Neural cell (in vitro differentiated cells): ENCODE data around the gene HMCN2.

Experiments used
- EP300 ChIP-seq: fragments of 450-650 bp; conservative IDR thresholded peaks from 2 replicates; pipeline ENCODE4 v1.6.1; 2014; ENCODE audit warnings: antibody characterized with exemption, mild to moderate bottlenecking, moderate library complexity; ENCODE audit not compliant: poor library complexity, severe bottlenecking
- EZH2 ChIP-seq: fragments of 200-600, 300-800 bp; shearing (Covaris generic), sonication (generic); IDR thresholded peaks from 2 replicates; pipeline ENCODE4 v1.6.1; 2014; ENCODE audit warnings: antibody characterized with exemption, low read length, borderline replicate concordance, mild to moderate bottlenecking; ENCODE audit not compliant: insufficient read depth, poor library complexity, severe bottlenecking
- MXI1 ChIP-seq: fragments of 450-650 bp; conservative IDR thresholded peaks from 2 replicates; pipeline ENCODE4 v1.6.1; 2014; ENCODE audit warnings: antibody characterized with exemption, mild to moderate bottlenecking; ENCODE audit not compliant: poor library complexity, severe bottlenecking
- POLR2AphosphoS5 ChIP-seq: IDR thresholded peaks from 2 replicates; pipeline ENCODE4 v1.6.1; 2012
- SMC3 ChIP-seq: fragments of 450-650 bp; conservative IDR thresholded peaks from 2 replicates; pipeline ENCODE4 v1.6.1; 2014; ENCODE audit warnings: antibody characterized with exemption, mild to moderate bottlenecking, moderate library complexity; ENCODE audit not compliant: poor library complexity
- TAF1 ChIP-seq: IDR thresholded peaks from 2 replicates; pipeline ENCODE4 v1.6.1; 2012; ENCODE audit warnings: low read depth
- TF ChIP-seq, protein P1 (sequence below): fragments of 450-650 bp; IDR thresholded peaks from 2 replicates; pipeline ENCODE4 v1.5.1; 2014; ENCODE audit warnings: antibody characterized with exemption, mild to moderate bottlenecking, moderate library complexity; ENCODE audit not compliant: poor library complexity, severe bottlenecking

DNA sequence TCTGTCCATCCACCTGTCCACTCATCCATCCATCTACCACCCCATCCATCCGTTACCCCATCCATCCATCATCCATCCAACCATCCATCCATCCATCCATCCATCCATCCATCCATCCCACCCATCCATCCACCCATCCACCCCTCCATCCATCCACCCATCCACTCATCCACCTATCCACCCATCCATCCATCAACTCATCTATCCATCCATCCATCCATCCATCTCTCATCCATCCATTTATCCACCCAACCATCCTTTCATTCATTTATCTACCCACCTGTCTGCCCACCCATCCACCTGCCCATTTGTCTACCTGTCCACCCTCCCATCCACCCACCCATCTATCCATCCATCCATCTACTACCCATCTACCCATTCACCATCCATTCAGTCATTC is 95.1 kb downstream of the HMCN2 start:
- TF ChIP-seq POLR2AphosphoS5 (no peak), EP300 (no peak), MXI1 (no peak), TAF1 (no peak), EZH2 (no peak), SMC3 (no peak)
- TF ChIP-seq, protein P1, sequence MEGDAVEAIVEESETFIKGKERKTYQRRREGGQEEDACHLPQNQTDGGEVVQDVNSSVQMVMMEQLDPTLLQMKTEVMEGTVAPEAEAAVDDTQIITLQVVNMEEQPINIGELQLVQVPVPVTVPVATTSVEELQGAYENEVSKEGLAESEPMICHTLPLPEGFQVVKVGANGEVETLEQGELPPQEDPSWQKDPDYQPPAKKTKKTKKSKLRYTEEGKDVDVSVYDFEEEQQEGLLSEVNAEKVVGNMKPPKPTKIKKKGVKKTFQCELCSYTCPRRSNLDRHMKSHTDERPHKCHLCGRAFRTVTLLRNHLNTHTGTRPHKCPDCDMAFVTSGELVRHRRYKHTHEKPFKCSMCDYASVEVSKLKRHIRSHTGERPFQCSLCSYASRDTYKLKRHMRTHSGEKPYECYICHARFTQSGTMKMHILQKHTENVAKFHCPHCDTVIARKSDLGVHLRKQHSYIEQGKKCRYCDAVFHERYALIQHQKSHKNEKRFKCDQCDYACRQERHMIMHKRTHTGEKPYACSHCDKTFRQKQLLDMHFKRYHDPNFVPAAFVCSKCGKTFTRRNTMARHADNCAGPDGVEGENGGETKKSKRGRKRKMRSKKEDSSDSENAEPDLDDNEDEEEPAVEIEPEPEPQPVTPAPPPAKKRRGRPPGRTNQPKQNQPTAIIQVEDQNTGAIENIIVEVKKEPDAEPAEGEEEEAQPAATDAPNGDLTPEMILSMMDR: no peak
